CD4-positive, alpha-beta T cell (primary cell): Measurements from ENCODE around the gene UGT2B7. TPM values are rescaled to one million over a fixed set of nuclear protein-coding genes. Genes with fewer than 3 reads are reported as not detected.

Experiments used
- ATAC-seq: fragments of 200-7000 bp; cut with Tn5 transposase; one replicate; pipeline ENCODE4 v1.10.0; 2022; ENCODE audit warnings: mild to moderate bottlenecking; ENCODE audit not compliant: poor library complexity
- CTCF ChIA-PET: fragments of 350-600 bp; sonication (Branson Sonifier 250); formaldehyde crosslinking; loops from one replicate; lab custom pipeline; 2021; ENCODE audit warnings: antibody characterized with exemption, inconsistent platforms; lab: Charles Lee
- POLR2A ChIA-PET: fragments of 350-600 bp; sonication (Branson Sonifier 250); formaldehyde crosslinking; loops from one replicate; lab custom pipeline; 2021; ENCODE audit warnings: antibody characterized with exemption, inconsistent platforms; lab: Charles Lee
- DNase-seq, 14 experiments: peaks; one replicate each; pipeline ENCODE4 v3.0.0-alpha.2; 2013 to 2020; ENCODE audit warnings: mixed read lengths in 2 of 14
- H3K27ac ChIP-seq, 2 donors: one replicate each; pipeline versions ENCODE4 v1.5.1 to v1.7.0; 2013; ENCODE audit warnings: low read length in 2 of 2, low read depth in 1 of 2, mild to moderate bottlenecking in 1 of 2
- H3K27me3 ChIP-seq, 2 experiments: 1 replicate in 1 of 2; 2 replicates in 1 of 2; pipeline versions ENCODE4 v1.6.1 to v1.7.0; 2013; ENCODE audit warnings: low read length in 2 of 2, control low read depth in 1 of 2, mild to moderate bottlenecking in 1 of 2, moderate library complexity in 1 of 2; ENCODE audit not compliant: insufficient read depth in 2 of 2, control insufficient read depth in 1 of 2
- H3K36me3 ChIP-seq: one replicate; pipeline ENCODE4 v1.6.1; 2013; ENCODE audit warnings: low read length, control low read depth; ENCODE audit not compliant: insufficient read depth
- H3K4me1 ChIP-seq: one replicate; pipeline ENCODE4 v1.6.1; 2013; ENCODE audit warnings: low read length, control low read depth; ENCODE audit not compliant: insufficient read depth
- H3K4me3 ChIP-seq: one replicate; pipeline ENCODE4 v1.5.1; 2013; ENCODE audit warnings: mild to moderate bottlenecking, low read length, moderate library complexity
- H3K9me3 ChIP-seq, 2 experiments: 1 replicate in 1 of 2; 2 replicates in 1 of 2; pipeline versions ENCODE4 v1.6.1 to v1.7.0; 2013; ENCODE audit warnings: low read length in 2 of 2, mild to moderate bottlenecking in 2 of 2, control low read depth in 1 of 2, moderate library complexity in 1 of 2; ENCODE audit not compliant: control insufficient read depth in 1 of 2, insufficient read depth in 1 of 2
- H3K27ac Mint-ChIP-seq: one replicate; pipeline ENCODE4 v1.8.0; 2020; ENCODE audit warnings: mixed read lengths
- H3K27me3 Mint-ChIP-seq: one replicate; pipeline ENCODE4 v1.8.0; 2021; ENCODE audit warnings: mixed read lengths
- H3K36me3 Mint-ChIP-seq: one replicate; pipeline ENCODE4 v1.8.0; 2021; ENCODE audit warnings: low read depth, mixed read lengths
- H3K4me1 Mint-ChIP-seq: one replicate; pipeline ENCODE4 v1.8.0; 2021; ENCODE audit warnings: low read depth, mixed read lengths
- H3K4me3 Mint-ChIP-seq: one replicate; pipeline ENCODE4 v1.8.0; 2020; ENCODE audit warnings: mild to moderate bottlenecking, mixed read lengths
- H3K9me3 Mint-ChIP-seq: one replicate; pipeline ENCODE4 v1.8.0; 2020; ENCODE audit warnings: mixed read lengths
- CTCF ChIP-seq: fragments of 200-600 bp; IDR thresholded peaks from one replicate; pipeline ENCODE4 v1.8.0; 2022; ENCODE audit warnings: antibody characterized with exemption, mild to moderate bottlenecking
- intact Hi-C, 2 experiments: fragments of 100-400 bp; cut with DNase I in 1 of 2; cut with micrococcal nuclease in 1 of 2; formaldehyde crosslinking; loops; one replicate each; pipeline versions ENCODE4 v1.15.1 to v1.9.0; 2023 to 2025; cut with DNase I, micrococcal nuclease
- total RNA-seq, 174 experiments: library from RNA in 2 of 174; stranded (reverse) in 2 of 174; gene quantifications; one replicate each; pipeline ENCODE4 v1.2.3 and lab custom pipeline; 2021 to 2026

Gene UGT2B7
- total RNA-seq, 2 experiments from 2014 or later: not detected

DNA sequence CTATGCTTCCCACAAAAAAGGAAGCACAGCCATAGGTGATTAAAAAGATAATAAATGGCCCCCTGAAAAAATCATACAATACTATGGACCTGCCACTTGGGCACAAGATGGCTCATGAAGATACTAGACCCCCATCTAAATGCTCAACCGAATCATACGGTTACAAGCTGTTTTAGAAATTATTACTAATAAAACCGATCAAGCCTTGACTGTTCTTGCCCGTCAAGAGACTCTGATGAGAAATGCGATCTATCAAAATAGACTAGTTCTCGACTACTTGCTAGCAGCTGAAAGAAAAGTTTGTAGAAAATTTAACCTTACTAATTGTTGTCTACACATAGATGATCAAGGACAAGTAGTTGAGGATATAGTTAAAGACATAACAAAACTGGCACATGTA, 40.1 kb upstream of the UGT2B7 start:
- Histone ChIP-seq H3K4me1 (no peaks in the 10 kb centered on the region), H3K36me3 (no peaks in the 10 kb centered on the region), H3K4me3 (no peak overlapping the region), H3K27ac (no peak overlapping the region), H3K9me3 (peaks cover 0 to 6% of the 10 kb centered on the region in 2 experiments), H3K27me3 (no peaks in the 10 kb centered on the region)
- Mint-ChIP-seq H3K27me3 (no peaks in the 10 kb centered on the region), H3K9me3 (no peaks in the 10 kb centered on the region), H3K36me3 (no peaks in the 10 kb centered on the region), H3K27ac (no peak overlapping the region), H3K4me3 (no peak overlapping the region), H3K4me1 (no peaks in the 10 kb centered on the region)
- intact Hi-C loops: no loop called here
- no peak for ATAC-seq
- TF ChIP-seq CTCF: no peak
- CTCF ChIA-PET: no interaction called here
- no peak for DNase-seq
- POLR2A ChIA-PET: no interaction called here

- no peak for DNase-seq
- ATAC-seq: no peak
- intact Hi-C loops: no loop called here
Measured at GRCh38 chr4:69056921-69057550, 39.2 kb upstream of the UGT2B7 start.

DNA sequence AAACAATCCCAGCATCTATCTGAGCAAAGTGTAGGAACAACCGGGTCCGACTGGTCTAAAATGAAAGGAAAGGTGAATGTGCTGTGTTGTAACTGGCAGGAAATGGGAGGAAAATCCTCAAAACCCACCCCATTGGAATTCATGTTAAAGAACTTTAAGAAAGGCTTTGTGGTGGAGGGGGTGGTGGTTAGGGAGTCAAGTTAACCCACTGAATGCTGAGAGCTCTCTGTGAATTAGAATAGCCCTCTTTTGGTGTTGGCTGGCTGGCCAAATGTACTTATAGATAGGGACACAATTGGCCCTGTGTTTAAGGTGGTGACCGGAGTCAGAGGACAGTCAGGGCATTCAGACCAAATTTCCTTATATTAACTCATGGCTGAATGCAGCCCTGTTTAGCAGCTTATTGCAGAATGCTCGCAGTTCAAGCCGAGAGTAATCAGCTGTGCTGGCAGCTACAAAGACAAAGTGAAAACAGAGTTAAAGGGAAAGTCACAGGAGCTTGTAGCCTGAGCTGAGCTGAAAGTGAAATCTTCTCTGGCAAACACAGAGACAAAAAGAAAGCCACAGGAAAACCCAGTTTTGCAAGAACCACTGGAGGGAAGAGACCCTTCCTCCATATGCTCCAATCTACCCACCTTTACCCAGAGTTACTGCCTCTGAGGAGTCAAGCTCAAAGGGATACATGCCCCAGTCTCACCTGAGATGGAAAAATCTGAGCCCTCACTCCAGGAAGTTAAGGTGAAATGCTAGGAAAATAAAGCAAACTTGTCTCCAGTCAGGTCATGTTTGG, 38.5 kb upstream of the UGT2B7 start:
- Mint-ChIP-seq H3K27me3 (no peaks in the 10 kb centered on the region), H3K36me3 (no peaks in the 10 kb centered on the region), H3K4me3 (no peak overlapping the region), H3K9me3 (no peaks in the 10 kb centered on the region), H3K27ac (no peak overlapping the region), H3K4me1 (no peaks in the 10 kb centered on the region)
- Histone ChIP-seq H3K36me3 (no peaks in the 10 kb centered on the region), H3K4me1 (no peaks in the 10 kb centered on the region), H3K27ac (no peak overlapping the region), H3K27me3 (no peaks in the 10 kb centered on the region), H3K4me3 (no peak overlapping the region), H3K9me3 (peaks cover 0 to 6% of the 10 kb centered on the region in 2 experiments)
- no peak for TF ChIP-seq CTCF
- ChIA-PET CTCF (no interaction called here), POLR2A (no interaction called here)
- intact Hi-C loops: no loop called here
- DNase-seq (no peak), ATAC-seq (no peak)

More at GRCh38 chr4:69056921-69057550, 39.2 kb upstream of the UGT2B7 start:
- POLR2A ChIA-PET: no interaction called here
- Histone ChIP-seq H3K36me3 (no peaks in the 10 kb centered on the region), H3K27me3 (no peaks in the 10 kb centered on the region), H3K4me3 (no peak overlapping the region), H3K4me1 (no peaks in the 10 kb centered on the region), H3K9me3 (peaks cover 0 to 6% of the 10 kb centered on the region in 2 experiments), H3K27ac (no peak overlapping the region)
- Mint-ChIP-seq H3K4me1 (no peaks in the 10 kb centered on the region), H3K27me3 (no peaks in the 10 kb centered on the region), H3K36me3 (no peaks in the 10 kb centered on the region), H3K4me3 (no peak overlapping the region), H3K27ac (no peak overlapping the region), H3K9me3 (no peaks in the 10 kb centered on the region)
- no peak for TF ChIP-seq CTCF
- CTCF ChIA-PET: no interaction called here
